HG03064 (cell line): ENCODE data around the gene TTI1.

Source experiments
- ATAC-seq: cut with Tn5 transposase; IDR thresholded peaks from one replicate; pipeline ENCODE4 v1.9.1; 2021; ENCODE audit warnings: low read depth; ENCODE audit not compliant: unreplicated experiment

TTI1 gene

GRCh38 chr20:37989601-37990295, 43.5 kb downstream of the TTI1 start:
- no peak for ATAC-seq

- ATAC-seq = no peak
Observed at GRCh38 chr20:37988306-37988954, 44.8 kb downstream of the TTI1 start.

- ATAC-seq = no peak
Observed at GRCh38 chr20:37987602-37988290, 45.5 kb downstream of the TTI1 start.

- no peak for ATAC-seq
Observed at GRCh38 chr20:37986873-37987601, 46.2 kb downstream of the TTI1 start.

GRCh38 chr20:37986044-37986858, 47.0 kb downstream of the TTI1 start:
- ATAC-seq = no peak

GRCh38 chr20:37984018-37984785, 49.1 kb downstream of the TTI1 start:
- ATAC-seq = no peak

- no peak for ATAC-seq
Observed at GRCh38 chr20:37983286-37983685, 50.0 kb downstream of the TTI1 start.

- ATAC-seq = no peak
Observed at GRCh38 chr20:37981568-37981967, 51.7 kb downstream of the TTI1 start.

GRCh38 chr20:37980876-37981275, 52.4 kb downstream of the TTI1 start:
- ATAC-seq = no peak

- ATAC-seq = no peak
Observed at GRCh38 chr20:37980383-37980782, 52.9 kb downstream of the TTI1 start.

GRCh38 chr20:37979021-37979985, 54.0 kb downstream of the TTI1 start:
- ATAC-seq = no peak

GRCh38 chr20:37977786-37978185, 55.5 kb downstream of the TTI1 start:
- no peak for ATAC-seq

- no peak for ATAC-seq
Observed at GRCh38 chr20:37977338-37977737, 55.9 kb downstream of the TTI1 start.

GRCh38 chr20:37976887-37977286, 56.4 kb downstream of the TTI1 start:
- no peak for ATAC-seq

- ATAC-seq = no peak
Observed at GRCh38 chr20:37973059-37973910, 60.0 kb downstream of the TTI1 start.

GRCh38 chr20:37972256-37973058, 60.8 kb downstream of the TTI1 start:
- ATAC-seq = no peak
